Transverse colon (tissue), 4 donors: Measurements from ENCODE around the gene JCHAIN. TPM values are rescaled to one million over a fixed set of nuclear protein-coding genes. Genes with fewer than 3 reads are reported as not detected.

Experiments used
- DNase-seq: peaks from one replicate; pipeline ENCODE4 v3.0.0-alpha.2; 2019
- H3K27ac ChIP-seq, 4 donors: fragments of 200-600 bp; sonication (generic); 2 replicates each; pipeline ENCODE4 v1.5.1; 2016 to 2018; ENCODE audit warnings: inconsistent platforms in 4 of 4
- H3K27me3 ChIP-seq: fragments of 200-600 bp; sonication (generic); 2 replicates; pipeline ENCODE4 v1.5.1; 2017; ENCODE audit warnings: inconsistent platforms
- H3K36me3 ChIP-seq, 4 donors: fragments of 200-600 bp; sonication (generic); 2 replicates each; pipeline ENCODE4 v1.5.1; 2017 to 2019; ENCODE audit warnings: inconsistent platforms in 4 of 4
- H3K4me1 ChIP-seq, 4 donors: fragments of 200-600 bp; sonication (generic); 2 replicates each; pipeline ENCODE4 v1.5.1; 2017 to 2020; ENCODE audit warnings: inconsistent platforms in 4 of 4
- H3K4me3 ChIP-seq, 4 donors: fragments of 200-600 bp; sonication (generic); 1 replicate in 1 of 4; 2 replicates in 3 of 4; pipeline versions ENCODE4 v1.5.1 to v1.6.1; 2017 to 2019; ENCODE audit warnings: inconsistent platforms in 4 of 4
- H3K9me3 ChIP-seq, 2 donors: fragments of 200-600 bp; sonication (generic); 2 replicates each; pipeline ENCODE4 v1.5.1; 2017 to 2019; ENCODE audit warnings: inconsistent platforms in 2 of 2
- CTCF ChIP-seq, 5 experiments: fragments of 200-600 bp in 3 of 5; fragments of 450-650 bp in 2 of 5; sonication (generic) in 3 of 5; IDR thresholded peaks; 1 replicate in 2 of 5; 2 replicates in 3 of 5; pipeline ENCODE4 v1.5.1; 2016 to 2017; ENCODE audit warnings: antibody characterized with exemption in 5 of 5, inconsistent platforms in 3 of 5, mild to moderate bottlenecking in 2 of 5, moderate library complexity in 1 of 5
- EP300 ChIP-seq: sonication (generic); formaldehyde crosslinking; IDR thresholded peaks from one replicate; pipeline ENCODE4 v1.6.1; 2017; ENCODE audit warnings: antibody characterized with exemption, low read depth
- POLR2A ChIP-seq: fragments of 450-650 bp; IDR thresholded peaks from one replicate; pipeline ENCODE4 v1.6.1; 2016; ENCODE audit warnings: antibody characterized with exemption, mild to moderate bottlenecking, moderate library complexity
- POLR2AphosphoS5 ChIP-seq, 3 donors: sonication (generic); formaldehyde crosslinking; IDR thresholded peaks; one replicate each; pipeline ENCODE4 v1.6.1; 2016; ENCODE audit warnings: antibody characterized with exemption in 3 of 3
- WGBS, 2 donors: methylation state at CpG; one replicate each; pipeline ENCODE4 v1.1.5; 2018; ENCODE audit warnings: low coverage in 1 of 2; 5-methylcytosine and 5-hydroxymethylcytosine counted together
- in situ Hi-C, 4 donors: fragments of 200-750 bp; cut with MboI; loops; one replicate each; pipeline versions ENCODE4 v1.15.0 to v1.15.1; 2017; ENCODE audit warnings: low sequenced_read_pairs in 3 of 4, low pct_ligation_motif_present in 1 of 4, low pct_unique_long_range_greater_than_20kb in 1 of 4
- intact Hi-C: fragments of 100-400 bp; cut with DNase I; formaldehyde crosslinking; loops from one replicate; pipeline ENCODE4 v1.15.1; 2023; ENCODE audit warnings: low total_unique reads
- total RNA-seq, 4 donors: library from RNA; depleted of rRNA; stranded (reverse); fragments of >200 nt; gene quantifications; one replicate each; pipeline ENCODE4 v1.1.0, GENCODE V29; 2016

The JCHAIN gene
- total RNA-seq, 4 donors from 2014 or later = 38.2 to 1,497 (median 176) TPM

DNA sequence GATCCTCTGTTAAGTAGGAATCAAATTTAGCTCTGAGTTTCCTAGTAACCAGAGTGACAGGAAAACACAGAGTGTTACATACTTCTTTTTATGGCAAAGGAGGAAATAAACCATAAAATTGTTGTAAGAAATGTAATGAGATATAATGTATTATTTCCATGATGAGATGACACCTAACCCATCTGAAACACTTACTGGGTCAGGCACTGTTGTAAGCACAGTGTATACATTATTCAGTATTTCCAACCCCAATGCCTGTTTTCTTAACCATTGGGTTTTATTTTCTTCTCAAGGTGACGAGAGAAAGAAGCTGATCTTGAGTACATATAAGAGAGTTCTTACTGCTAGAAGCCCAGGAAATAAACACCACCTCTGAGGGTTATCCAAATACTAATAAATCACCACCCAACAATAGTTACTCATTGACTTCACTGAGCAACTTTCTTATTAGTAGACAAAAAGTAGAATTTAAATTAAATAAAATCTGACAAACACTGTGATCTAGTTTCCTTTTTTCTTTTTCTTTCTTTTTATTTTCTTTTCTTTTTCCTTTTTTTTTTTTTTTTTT, 42.0 kb downstream of the JCHAIN start:
- 29 to 30% methylated on average over 1 of the region's 1 CpG for whole genome bisulfite sequencing, 2 donors
- intact Hi-C loops = no loop called here
- H3K9me3 ChIP-seq = no peaks in the 10 kb centered on the region
- H3K27ac ChIP-seq = no peak overlapping the region
- no peaks in the 10 kb centered on the region for H3K36me3 ChIP-seq
- no peaks in the 10 kb centered on the region for H3K27me3 ChIP-seq
- no peak for DNase-seq
- H3K4me3 ChIP-seq = no peak overlapping the region
- in situ Hi-C loops = loop anchor here in 1 of 4 donors (25.0 kb wide), 1 partner anchor 1088 kb away; no protein-coding TSS in a partner anchor
- no peak for TF ChIP-seq EP300
- H3K4me1 ChIP-seq = no peaks in the 10 kb centered on the region

DNA sequence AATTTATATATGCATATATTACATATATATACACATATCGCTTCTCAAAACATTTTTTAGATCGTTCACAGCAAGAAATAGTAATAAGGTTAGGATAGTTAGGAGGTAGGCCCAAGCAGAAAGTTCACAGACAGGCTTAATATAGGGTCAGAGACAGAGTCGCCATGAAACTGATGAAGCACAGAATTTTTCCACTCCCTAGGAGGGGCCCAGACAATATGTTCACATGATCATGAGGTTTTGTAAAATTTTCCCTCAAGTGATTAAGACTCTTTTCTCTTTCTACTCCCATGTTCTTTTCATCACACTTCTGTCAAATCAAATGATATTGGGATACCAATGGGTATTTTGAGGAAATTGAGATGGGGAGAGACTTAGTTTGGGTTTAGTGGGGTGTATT, 43.0 kb downstream of the JCHAIN start:
- Histone ChIP-seq H3K4me3 (no peak overlapping the region), H3K27me3 (no peaks in the 10 kb centered on the region), H3K27ac (no peak overlapping the region), H3K9me3 (no peaks in the 10 kb centered on the region), H3K4me1 (no peaks in the 10 kb centered on the region), H3K36me3 (no peaks in the 10 kb centered on the region)
- no peak for TF ChIP-seq POLR2AphosphoS5 (IDR thresholded peaks at IDR 0.05)
- no peak for DNase-seq
- WGBS, 2 donors = 93 to 100% methylated on average over 3 of the region's 3 CpGs
- intact Hi-C loops (no loop called here), in situ Hi-C loops (loop anchor here in 1 of 4 donors (25.0 kb wide), 1 partner anchor 1089 kb away; no protein-coding TSS in a partner anchor)

DNA sequence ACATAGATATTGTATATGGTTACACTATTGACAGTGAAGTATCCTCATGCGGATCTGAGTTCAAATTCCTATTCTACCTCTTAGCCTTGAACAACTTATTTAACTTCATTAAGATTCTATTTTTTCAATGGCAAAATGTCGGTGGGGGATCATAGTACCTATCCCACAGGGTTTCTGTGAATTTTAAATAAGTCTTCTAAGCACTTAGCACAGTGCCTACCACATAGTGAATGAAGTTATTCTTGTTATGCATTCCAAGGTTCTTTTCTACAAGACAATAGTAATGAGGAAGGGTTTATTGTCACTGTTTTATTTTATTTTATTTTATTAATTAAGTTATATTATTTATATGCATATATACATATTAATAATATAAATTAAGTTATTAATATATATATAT, 46.5 kb downstream of the JCHAIN start:
- TF ChIP-seq EP300 = no peak
- TF ChIP-seq POLR2AphosphoS5 (IDR thresholded peaks at IDR 0.05) = no peak
- no peak for TF ChIP-seq POLR2A
- no peak for TF ChIP-seq CTCF (IDR thresholded peaks at IDR 0.05)
- Histone ChIP-seq H3K27me3 (no peaks in the 10 kb centered on the region), H3K9me3 (no peaks in the 10 kb centered on the region), H3K4me1 (no peaks in the 10 kb centered on the region), H3K36me3 (no peaks in the 10 kb centered on the region), H3K4me3 (no peak overlapping the region), H3K27ac (no peak overlapping the region)
- DNase-seq = no peak
- in situ Hi-C loops = loop anchor here in 1 of 4 donors (25.0 kb wide), 1 partner anchor 1093 kb away; no protein-coding TSS in a partner anchor
- intact Hi-C loops = no loop called here
- 94 to 100% methylated on average over 2 of the region's 2 CpGs for WGBS, 2 donors

DNA sequence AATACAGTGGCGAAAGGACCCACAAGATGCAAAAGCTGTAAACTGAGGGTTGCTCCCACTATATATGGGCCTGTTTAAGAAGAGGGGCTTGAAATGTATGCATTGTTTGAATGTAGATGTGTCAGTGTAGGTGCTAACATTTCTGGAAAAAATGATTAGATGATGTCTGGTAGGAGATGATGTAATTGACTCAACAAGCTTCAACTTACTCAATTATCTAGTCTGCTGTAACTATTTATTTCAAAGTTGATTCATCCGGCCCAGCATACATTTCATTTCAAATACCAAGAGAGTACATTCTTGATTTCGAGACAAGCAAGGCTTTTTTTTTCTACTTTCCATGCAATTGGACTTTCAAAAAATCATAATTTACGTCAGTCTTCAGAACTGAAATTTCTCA, 47.0 kb downstream of the JCHAIN start:
- Histone ChIP-seq H3K9me3 (no peaks in the 10 kb centered on the region), H3K4me3 (no peak overlapping the region), H3K27ac (no peak overlapping the region), H3K4me1 (peaks cover 0 to under 1% (median 0%) of the 10 kb centered on the region in 4 donors), H3K27me3 (no peaks in the 10 kb centered on the region), H3K36me3 (no peaks in the 10 kb centered on the region)
- no peak for DNase-seq
- in situ Hi-C loops (loop anchor here in 1 of 4 donors (25.0 kb wide), 1 partner anchor 1093 kb away; no protein-coding TSS in a partner anchor), intact Hi-C loops (no loop called here)
- 88 to 89% methylated on average over 4 of the region's 4 CpGs for WGBS, 2 donors
- no peak for TF ChIP-seq POLR2AphosphoS5 (IDR thresholded peaks at IDR 0.05)
- no peak for TF ChIP-seq EP300
- no peak for TF ChIP-seq POLR2A
- no peak for TF ChIP-seq CTCF (IDR thresholded peaks at IDR 0.05)

GRCh38 chr4:70614184-70614555, 52.1 kb downstream of the JCHAIN start:
- Histone ChIP-seq H3K9me3 (no peaks in the 10 kb centered on the region), H3K36me3 (no peaks in the 10 kb centered on the region), H3K27ac (peak overlapping the region in 2 of 4 donors; percentile 12 to 23), H3K4me3 (peak overlapping the region in 1 of 4 donors; percentile 24), H3K27me3 (no peaks in the 10 kb centered on the region), H3K4me1 (peaks cover 0 to 5% (median 0%) of the 10 kb centered on the region in 4 donors)
- in situ Hi-C loops = loop anchor here in 1 of 4 donors (25.0 kb wide), 1 partner anchor 1098 kb away; no protein-coding TSS in a partner anchor
- DNase-seq = no peak
- intact Hi-C loops = no loop called here
- TF ChIP-seq CTCF (IDR thresholded peaks at IDR 0.05) (no peak), POLR2AphosphoS5 (IDR thresholded peaks at IDR 0.05) (no peak), EP300 (no peak), POLR2A (no peak)
- WGBS, 2 donors = 65 to 76% methylated on average over 3 of the region's 3 CpGs
